Type B pancreatic cell (in vitro differentiated cells): ENCODE measurements around the gene TBL3. TPM values are rescaled to one million over a fixed set of nuclear protein-coding genes. Genes with fewer than 3 reads are reported as not detected.

Experiments
- DNase-seq: peaks from one replicate; pipeline ENCODE4 v3.0.0; 2021; ENCODE audit warnings: mixed read lengths; ENCODE audit not compliant: unreplicated experiment; ENCODE audit errors: extremely low spot score
- H3K27ac Mint-ChIP-seq: 2 replicates; pipeline ENCODE4 v1.8.0; 2021; ENCODE audit warnings: mild to moderate bottlenecking, mixed read lengths
- H3K27me3 Mint-ChIP-seq: 2 replicates; pipeline ENCODE4 v1.8.0; 2021; ENCODE audit warnings: mixed read lengths
- H3K36me3 Mint-ChIP-seq: 2 replicates; pipeline ENCODE4 v1.8.0; 2021; ENCODE audit warnings: mixed read lengths
- H3K4me1 Mint-ChIP-seq: one replicate; pipeline ENCODE4 v1.8.0; 2021; ENCODE audit warnings: mixed read lengths; ENCODE audit not compliant: unreplicated experiment
- H3K4me3 Mint-ChIP-seq: 2 replicates; pipeline ENCODE4 v1.8.0; 2021; ENCODE audit warnings: mild to moderate bottlenecking, mixed read lengths
- H3K9me3 Mint-ChIP-seq: 2 replicates; pipeline ENCODE4 v1.8.0; 2021; ENCODE audit warnings: mixed read lengths
- long read RNA-seq: library from polyadenylated mRNA; unstranded; transcript quantifications from one replicate; pipeline ENCODE4 v2.0.0, GENCODE V29; 2020
- total RNA-seq: library from RNA; stranded (reverse); gene quantifications from 2 replicates; pipeline ENCODE4 v1.2.1, GENCODE V29; 2021; ENCODE audit warnings: low replicate concordance
- TF ChIP-seq, protein P1 (sequence below): fragments of 200-600 bp; sonication (generic); conservative IDR thresholded peaks from 2 replicates; pipeline ENCODE4 v1.5.0; 2021; ENCODE audit warnings: antibody characterized with exemption, mild to moderate bottlenecking

TBL3 gene
- total RNA-seq: 37.0 and 40.0 TPM in 2 replicates
- long read RNA-seq, full-length matches to known transcripts: 19 of 25 reads
- long read RNA-seq, partial matches to known transcripts: 4 of 25 reads
- long read RNA-seq, other reads (novel, unspliced or antisense): 2 of 25 reads

GRCh38 chr16:1971796-1972489 lies at the start of gene TBL3:
TBL3 (plus strand) TSS chr16:1972053; CDS start chr16:1972165, 112 bp downstream.
- TF ChIP-seq, protein P1, sequence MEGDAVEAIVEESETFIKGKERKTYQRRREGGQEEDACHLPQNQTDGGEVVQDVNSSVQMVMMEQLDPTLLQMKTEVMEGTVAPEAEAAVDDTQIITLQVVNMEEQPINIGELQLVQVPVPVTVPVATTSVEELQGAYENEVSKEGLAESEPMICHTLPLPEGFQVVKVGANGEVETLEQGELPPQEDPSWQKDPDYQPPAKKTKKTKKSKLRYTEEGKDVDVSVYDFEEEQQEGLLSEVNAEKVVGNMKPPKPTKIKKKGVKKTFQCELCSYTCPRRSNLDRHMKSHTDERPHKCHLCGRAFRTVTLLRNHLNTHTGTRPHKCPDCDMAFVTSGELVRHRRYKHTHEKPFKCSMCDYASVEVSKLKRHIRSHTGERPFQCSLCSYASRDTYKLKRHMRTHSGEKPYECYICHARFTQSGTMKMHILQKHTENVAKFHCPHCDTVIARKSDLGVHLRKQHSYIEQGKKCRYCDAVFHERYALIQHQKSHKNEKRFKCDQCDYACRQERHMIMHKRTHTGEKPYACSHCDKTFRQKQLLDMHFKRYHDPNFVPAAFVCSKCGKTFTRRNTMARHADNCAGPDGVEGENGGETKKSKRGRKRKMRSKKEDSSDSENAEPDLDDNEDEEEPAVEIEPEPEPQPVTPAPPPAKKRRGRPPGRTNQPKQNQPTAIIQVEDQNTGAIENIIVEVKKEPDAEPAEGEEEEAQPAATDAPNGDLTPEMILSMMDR: no peak
- peak within 1 kb of the TSS; percentile 95 for H3K27ac Mint-ChIP-seq
- no peaks in the 10 kb centered on the region for H3K9me3 Mint-ChIP-seq
- peak within 1 kb of the TSS; percentile 94 for H3K4me3 Mint-ChIP-seq
- H3K36me3 Mint-ChIP-seq: no peaks in the 10 kb centered on the region
- no peaks in the 10 kb centered on the region for H3K27me3 Mint-ChIP-seq
- peaks cover 16% of the 10 kb centered on the region for H3K4me1 Mint-ChIP-seq
- DNase-seq: peak; percentile 94

GRCh38 chr16:1922357-1922756 lies 49.5 kb upstream of the TBL3 start:
- peak overlapping the region; percentile 57 for H3K4me3 Mint-ChIP-seq
- TF ChIP-seq, protein P1: no peak
- H3K27me3 Mint-ChIP-seq: peaks cover 54% of the 10 kb centered on the region

GRCh38 chr16:1923299-1924034 lies 48.4 kb upstream of the TBL3 start:
- peaks cover 52% of the 10 kb centered on the region for H3K27me3 Mint-ChIP-seq
- H3K9me3 Mint-ChIP-seq: no peaks in the 10 kb centered on the region
- no peak overlapping the region for H3K4me3 Mint-ChIP-seq
- H3K27ac Mint-ChIP-seq: no peak overlapping the region
- DNase-seq: no peak
- peaks cover 9% of the 10 kb centered on the region for H3K4me1 Mint-ChIP-seq
- H3K36me3 Mint-ChIP-seq: no peaks in the 10 kb centered on the region
- TF ChIP-seq, protein P1: peak; percentile 70

More at GRCh38 chr16:1922357-1922756, 49.5 kb upstream of the TBL3 start:
- Mint-ChIP-seq H3K36me3 (no peaks in the 10 kb centered on the region), H3K9me3 (no peaks in the 10 kb centered on the region), H3K27ac (peak overlapping the region; percentile 16), H3K4me1 (peaks cover 9% of the 10 kb centered on the region)
- DNase-seq: no peak

DNA sequence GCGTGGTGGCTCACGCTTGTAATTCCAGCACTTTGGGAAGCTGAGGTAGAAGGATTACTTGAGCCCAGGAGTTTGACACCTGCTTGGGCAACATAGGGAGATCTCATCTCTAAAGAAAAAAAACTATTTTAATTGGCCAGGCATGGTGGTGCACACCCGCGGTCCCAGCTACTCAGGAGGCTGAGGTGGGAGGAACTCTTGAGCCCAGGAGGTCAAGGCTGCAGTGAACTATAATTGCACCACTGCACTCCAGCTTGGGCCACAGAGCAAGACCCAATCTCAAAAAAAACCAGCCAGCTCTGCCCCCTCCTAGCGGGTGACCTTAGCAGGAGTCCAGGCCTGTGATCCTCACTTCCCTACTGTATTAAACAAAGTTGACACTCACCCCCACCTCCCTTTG lies 47.8 kb upstream of the TBL3 start:
- DNase-seq: no peak
- Mint-ChIP-seq H3K4me1 (peaks cover 11% of the 10 kb centered on the region), H3K27ac (no peak overlapping the region), H3K9me3 (no peaks in the 10 kb centered on the region), H3K36me3 (no peaks in the 10 kb centered on the region), H3K4me3 (no peak overlapping the region), H3K27me3 (peaks cover 47% of the 10 kb centered on the region)
- TF ChIP-seq, protein P1: no peak

GRCh38 chr16:1926271-1926670 lies 45.6 kb upstream of the TBL3 start:
- TF ChIP-seq, protein P1: no peak
- DNase-seq: no peak
- Mint-ChIP-seq H3K27ac (no peak overlapping the region), H3K9me3 (no peaks in the 10 kb centered on the region), H3K4me3 (no peak overlapping the region), H3K4me1 (peaks cover 5% of the 10 kb centered on the region), H3K36me3 (no peaks in the 10 kb centered on the region), H3K27me3 (peaks cover 33% of the 10 kb centered on the region)
